GM18505 (cell line): ENCODE measurements around the gene SLC38A5.

Source experiments
- ATAC-seq: cut with Tn5 transposase; IDR thresholded peaks from one replicate; pipeline ENCODE4 v1.9.1; 2021; ENCODE audit not compliant: unreplicated experiment
- POLR2A ChIP-seq: IDR thresholded peaks from 4 replicates; pipeline ENCODE4 v1.6.1; 2011; ENCODE audit warnings: borderline replicate concordance; ENCODE audit not compliant: insufficient read depth, insufficient read length; ENCODE audit errors: extremely low read depth

The SLC38A5 gene

GRCh38 chrX:48470833-48471118, 716 bp upstream of the SLC38A5 start:
- TF ChIP-seq POLR2A = no peak
- ATAC-seq = no peak

DNA sequence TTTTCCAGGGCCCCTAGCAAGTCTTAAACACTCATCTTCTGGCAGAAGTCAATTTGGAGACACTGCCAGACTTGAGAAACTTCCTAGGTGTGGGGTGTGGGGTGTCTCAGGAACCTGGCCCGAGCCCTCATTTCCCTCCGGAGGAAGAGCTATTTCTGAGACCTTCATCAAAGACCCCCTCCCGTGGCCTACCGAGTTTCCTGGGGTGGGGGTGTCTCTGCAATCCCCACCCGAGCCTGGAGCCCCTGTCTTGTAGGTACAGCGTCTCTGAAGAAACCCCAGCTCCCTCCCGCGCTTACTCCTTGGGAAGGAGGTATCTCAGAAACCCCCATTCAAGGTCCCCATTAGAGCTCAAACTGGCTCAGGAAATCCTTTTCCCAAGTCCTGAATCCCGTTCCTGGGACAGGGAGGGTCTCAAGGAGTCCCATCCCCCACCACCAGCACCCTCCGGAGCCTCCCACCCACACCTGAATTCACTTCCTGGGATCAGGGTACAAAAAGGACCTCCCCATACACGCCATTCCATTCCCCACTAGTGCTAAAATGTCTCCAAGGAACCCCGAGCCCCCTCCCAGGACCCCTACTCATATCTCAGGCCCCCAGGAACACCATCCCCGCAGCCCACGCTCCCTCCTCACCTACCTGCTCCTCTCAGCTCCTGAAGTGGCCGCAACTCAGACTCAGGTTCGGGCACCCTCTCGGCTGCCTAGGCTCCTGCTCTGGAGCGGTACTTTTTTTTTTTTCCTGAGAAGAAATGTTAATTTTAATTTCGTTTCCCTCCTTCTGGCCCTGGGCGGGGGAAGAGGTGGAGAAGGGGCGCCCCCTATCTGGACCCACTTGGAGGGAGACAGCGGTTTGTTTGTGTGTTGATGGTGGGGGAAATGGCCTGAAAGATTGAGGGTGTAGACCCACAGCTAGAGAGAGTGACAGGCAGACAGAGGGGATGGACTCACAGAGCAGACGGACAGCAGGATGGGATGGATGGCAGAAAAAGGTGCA, 1.1 kb downstream of the SLC38A5 start:
- TF ChIP-seq POLR2A = no peak
- ATAC-seq = no peak

DNA sequence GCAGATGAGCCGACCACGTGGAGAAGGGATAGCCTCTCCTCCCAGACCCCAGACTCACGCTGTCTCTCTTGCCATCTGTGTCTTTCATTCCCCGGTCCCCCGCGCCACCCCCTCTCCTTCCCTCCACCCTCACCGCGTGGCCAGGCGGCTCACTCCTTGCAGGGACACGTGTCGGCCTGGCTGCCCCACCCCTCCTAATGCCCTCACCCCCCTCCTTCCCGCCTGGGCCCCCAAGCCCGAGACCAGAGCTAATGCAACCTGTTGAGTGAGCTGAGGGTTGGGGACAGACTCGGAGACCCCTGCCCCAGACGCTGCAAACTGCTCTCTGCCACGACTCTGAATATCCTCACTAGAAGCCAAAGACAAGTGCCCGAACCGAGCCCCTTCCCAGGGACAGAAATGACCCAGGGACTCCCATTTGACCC, 1.8 kb downstream of the SLC38A5 start:
- ATAC-seq = no peak
- TF ChIP-seq POLR2A = peak; percentile 31

DNA sequence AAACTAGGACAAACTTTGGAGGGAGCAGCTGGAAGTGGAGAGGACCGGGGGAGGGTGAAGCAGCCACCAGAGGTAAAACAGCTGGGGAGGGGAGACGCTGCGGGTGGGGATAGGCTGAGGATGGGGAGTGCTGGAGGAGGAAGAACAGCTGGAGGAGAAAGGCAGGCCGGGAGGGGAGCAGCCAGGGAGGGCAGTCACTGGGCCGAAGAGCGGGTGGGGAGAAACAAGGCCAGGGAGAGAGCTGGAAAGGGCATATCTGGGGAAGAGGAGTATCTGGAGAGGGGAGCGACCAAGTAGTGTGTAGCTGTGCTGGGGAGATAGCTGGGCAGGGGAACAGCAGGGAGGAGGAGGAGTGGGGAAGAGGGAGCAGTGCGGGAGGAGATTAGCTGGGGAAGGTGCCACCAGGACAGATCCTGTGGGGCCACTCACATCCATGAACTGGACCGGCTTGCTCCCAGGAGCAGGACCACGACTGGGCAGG, 2.7 kb downstream of the SLC38A5 start:
- no peak for TF ChIP-seq POLR2A
- ATAC-seq = no peak

GRCh38 chrX:48466696-48467095, 3.4 kb downstream of the SLC38A5 start:
- TF ChIP-seq POLR2A = no peak
- no peak for ATAC-seq

- no peak for ATAC-seq
- no peak for TF ChIP-seq POLR2A
Measured at GRCh38 chrX:48465336-48465933, 4.6 kb downstream of the SLC38A5 start.

- no peak for TF ChIP-seq POLR2A
- no peak for ATAC-seq
Measured at GRCh38 chrX:48461830-48462229, 8.2 kb downstream of the SLC38A5 start.

- TF ChIP-seq POLR2A = no peak
- no peak for ATAC-seq
Measured at GRCh38 chrX:48460606-48461005, 9.5 kb downstream of the SLC38A5 start.

GRCh38 chrX:48460031-48460430, 10.0 kb downstream of the SLC38A5 start:
- TF ChIP-seq POLR2A = no peak
- ATAC-seq = no peak

DNA sequence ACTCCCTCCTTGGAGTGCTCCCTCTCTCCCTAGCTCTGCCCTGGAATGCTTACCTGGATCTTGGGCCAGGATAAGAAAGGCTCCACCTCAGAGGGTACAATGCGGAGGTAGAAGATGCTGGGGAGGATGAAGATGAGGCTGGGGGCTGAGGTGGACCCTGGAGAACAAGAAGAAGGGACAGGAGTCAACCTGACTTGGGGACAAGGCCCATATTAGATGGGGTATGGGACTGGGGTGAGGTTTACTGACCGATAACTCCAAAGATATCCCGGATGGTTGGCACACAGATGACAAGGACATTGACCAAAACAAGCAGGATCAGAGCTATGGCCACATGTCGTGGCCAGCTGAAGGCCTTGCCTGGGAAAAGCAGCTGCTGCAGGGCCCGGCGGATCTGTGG, 10.6 kb downstream of the SLC38A5 start:
- no peak for ATAC-seq
- no peak for TF ChIP-seq POLR2A

- ATAC-seq = no peak
- TF ChIP-seq POLR2A = no peak
Measured at GRCh38 chrX:48458711-48459110, 11.3 kb downstream of the SLC38A5 start.

GRCh38 chrX:48456628-48457331, 13.3 kb downstream of the SLC38A5 start:
- no peak for TF ChIP-seq POLR2A
- no peak for ATAC-seq

DNA sequence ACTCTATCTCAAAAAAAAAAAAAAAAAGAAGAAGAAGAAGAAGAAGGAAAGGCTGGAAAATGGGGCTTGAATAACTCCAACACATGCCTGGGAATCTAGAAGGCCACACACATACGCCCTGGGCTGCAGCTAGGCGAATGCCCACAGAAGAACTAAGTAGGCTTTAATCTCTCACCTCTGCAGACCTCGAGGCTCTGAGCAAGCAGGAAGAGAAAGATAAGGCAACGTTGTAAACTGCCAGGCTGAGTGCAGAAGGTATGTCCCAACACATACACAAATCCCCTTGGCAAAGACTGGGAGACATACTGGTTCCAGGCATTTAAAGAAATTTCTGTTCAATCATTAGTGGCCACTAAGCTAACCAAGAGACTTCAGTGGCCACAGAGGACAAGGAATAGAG, 18.4 kb downstream of the SLC38A5 start:
- no peak for ATAC-seq

More for the DNA sequence above, 18.4 kb downstream of the SLC38A5 start:
- TF ChIP-seq POLR2A = no peak
